Measurements from ENCODE around the gene STYX. TPM values are rescaled to one million over a fixed set of nuclear protein-coding genes. Genes with fewer than 3 reads are reported as not detected.

The STYX gene
- total and polyA plus RNA-seq, 2 of the 8 experiments (the other 6 are each of a cell fraction or from before 2014, with no cell fraction given) = 8.3 to 29.0 TPM

DNA sequence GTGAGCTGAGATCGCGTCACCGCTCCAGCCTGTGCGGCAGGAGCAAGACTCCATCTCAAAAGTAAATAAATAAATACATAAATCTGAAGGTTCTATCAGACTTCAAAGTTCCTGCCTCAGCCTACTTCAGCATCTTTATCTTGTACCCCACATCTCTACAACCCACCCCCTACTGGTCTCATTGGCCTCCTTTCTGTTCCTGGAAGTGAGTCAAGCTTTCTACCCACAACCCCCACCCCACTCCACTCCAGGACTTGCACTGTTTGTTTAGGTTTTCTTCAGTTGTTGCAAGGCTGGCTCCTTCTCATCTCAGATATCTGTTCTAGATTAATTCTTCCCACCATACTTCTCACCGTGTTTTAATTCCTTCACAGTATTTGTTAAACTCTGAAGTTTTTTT, 23.7 kb upstream of the STYX start:
- H3K27me3 ChIP-seq (replicated peaks in 1 of 4; ENCODE audit: control insufficient read depth in 3 of 4, extremely low read depth in 1 of 4, insufficient read depth in 3 of 4, low read length in 3 of 4) = no peaks in the 10 kb centered on the region
- H3K4me2 ChIP-seq (ENCODE audit: insufficient read depth in 1 of 2, low read depth in 2 of 2, low read length in 2 of 2) = peak overlapping the region; percentile 55 to 77
- H3K79me1 ChIP-seq (ENCODE audit: low read depth, low read length) = no peaks in the 10 kb centered on the region
- ChIA-PET CTCF (ENCODE audit: partially characterized antibody) (no interaction called here), POLR2A (ENCODE audit: partially characterized antibody) (interaction anchor here (1.0 to 2.6 kb wide), 4 partner anchors 9 to 23 kb away, joined by 3 to 12 read pairs (median 5); partner anchors contain the start of gene STYX)
- H4K91ac ChIP-seq (replicated peaks; ENCODE audit: insufficient read length, low read length) = no peak overlapping the region
- no peak overlapping the region for H2BK15ac ChIP-seq (ENCODE audit: low read length)
- no peak overlapping the region for H4K5ac ChIP-seq (ENCODE audit: insufficient read length, low read depth, low read length)
- no peak overlapping the region for H3K18ac ChIP-seq (ENCODE audit: extremely low read depth, low read length)
- H3K36me3 ChIP-seq (ENCODE audit: control insufficient read depth in 2 of 4, insufficient read depth in 4 of 4, low read length in 3 of 4) = peaks cover 0 to 24% (median 5%) of the 10 kb centered on the region in 4 experiments; a peak in 6 of 8 replicates
- no peaks in the 10 kb centered on the region for H3K9me3 ChIP-seq (ENCODE audit: insufficient read depth in 2 of 2, low read depth in 1 of 2, low read length in 1 of 2)
- peak overlapping the region; percentile 67; the same call in 1 of the 2 replicates for H3K27ac ChIP-seq (ENCODE audit: low read depth, low read length)
- no peak overlapping the region for H2BK5ac ChIP-seq (ENCODE audit: low read depth, low read length)
- H2BK12ac ChIP-seq (ENCODE audit: low read depth, low read length) = no peak overlapping the region
- no peak overlapping the region for H4K8ac ChIP-seq (ENCODE audit: extremely low read depth, insufficient read depth, low read length)
- H3K4me3 ChIP-seq (ENCODE audit: extremely low read depth in 1 of 4, insufficient read depth in 2 of 4, low read depth in 3 of 4, low read length in 4 of 4) = peak overlapping the region in 2 of 4 experiments; percentile 85 to 99; a peak in 3 of 8 replicates
- H3K4me1 ChIP-seq (replicated peaks in 1 of 4; ENCODE audit: control insufficient read depth in 3 of 4, insufficient read depth in 4 of 4, low read length in 3 of 4) = peaks cover 0 to 3% (median 1%) of the 10 kb centered on the region in 4 experiments; a peak in 1 of 7 replicates
- no peak overlapping the region for H2BK120ac ChIP-seq (replicated peaks; ENCODE audit: low read depth, low read length)
- no peak overlapping the region for H3K4ac ChIP-seq (replicated peaks; ENCODE audit: insufficient read length, low read depth, low read length)
- H4K20me1 ChIP-seq (replicated peaks in 1 of 2; ENCODE audit: control insufficient read depth in 1 of 2, insufficient read depth in 2 of 2, low read length in 2 of 2) = no peaks in the 10 kb centered on the region
- H2BK20ac ChIP-seq (ENCODE audit: low read length) = no peak overlapping the region
- 96% methylated on average over 5 of the region's 5 CpGs; no CpG with 5 or more reads in 1 of the 2 experiments for WGBS, 2 experiments (ENCODE audit: extremely low coverage in 1 of 2, insufficient coverage in 1 of 2, insufficient read length in 1 of 2, insufficient replicate concordance in 2 of 2, low coverage in 1 of 2, low lambda C conversion rate in 2 of 2, missing lambda C conversion rate in 1 of 2)
- no peak for DNase-seq (ENCODE audit: low read depth in 1 of 2, low spot score in 2 of 2)
- FAIRE-seq = no peak
- H3K23ac ChIP-seq (ENCODE audit: insufficient read length) = no peak overlapping the region
- H3K23me2 ChIP-seq (ENCODE audit: low read depth, low read length) = peaks cover 2% of the 10 kb centered on the region; the same call in 1 of the 2 replicates
- H3K79me2 ChIP-seq (ENCODE audit: control insufficient read depth in 1 of 2, insufficient read depth in 2 of 2, low read length in 2 of 2) = peaks cover 11 to 28% of the 10 kb centered on the region in 2 experiments; a peak in 3 of 4 replicates
- H3K9ac ChIP-seq (replicated peaks in 1 of 4; ENCODE audit: extremely low read depth in 1 of 4, low read depth in 3 of 4, low read length in 3 of 4) = peak overlapping the region in 1 of 4 experiments; percentile 10; a peak in 1 of 7 replicates
- peak overlapping the region; percentile 95; the same call in 1 of the 2 replicates for H2AFZ ChIP-seq (ENCODE audit: low read length)
- H2AK5ac ChIP-seq (ENCODE audit: low read depth, low read length) = no peak overlapping the region; the same call in 1 of the 2 replicates
- no peak overlapping the region for H3K14ac ChIP-seq (ENCODE audit: insufficient read length)
- no peak overlapping the region for H3K56ac ChIP-seq (replicated peaks; ENCODE audit: insufficient read length, low read depth, low read length)
- TF ChIP-seq RNF2 (IDR thresholded peaks at IDR 0.05; ENCODE audit: borderline replicate concordance, low read depth, low read length, missing control alignments, poor library complexity, severe bottlenecking) (no peak), JUN (IDR thresholded peaks at IDR 0.05; ENCODE audit: low read depth, low read length) (no peak), HDAC2 (IDR thresholded peaks at IDR 0.05; ENCODE audit: borderline replicate concordance in 1 of 2, low read depth in 2 of 2, low read length in 2 of 2) (no peak), EGR1 (IDR thresholded peaks at IDR 0.05; ENCODE audit: borderline replicate concordance, low read depth, low read length) (no peak), CBX5 (IDR thresholded peaks at IDR 0.05; ENCODE audit: low read depth, low read length) (no peak), YY1 (IDR thresholded peaks at IDR 0.05; ENCODE audit: low read depth, low read length) (no peak), RAD21 (IDR thresholded peaks at IDR 0.05 in 1 of 2, conservative IDR thresholded peaks at IDR 0.05 in 1 of 2; ENCODE audit: low read depth in 2 of 2, low read length in 2 of 2) (no peak), MAX (IDR thresholded peaks at IDR 0.05) (no peak), SRF (IDR thresholded peaks at IDR 0.05; ENCODE audit: low read depth, low read length) (no peak), TAF1 (IDR thresholded peaks at IDR 0.05; ENCODE audit: low read depth, low read length) (no peak), KDM1A (IDR thresholded peaks at IDR 0.05; ENCODE audit: borderline replicate concordance, low read length) (no peak)

All from H1 (cell line).